GM12872 (cell line): ENCODE data around the gene SH2D4B.

Experiments
- CTCF ChIP-seq: IDR thresholded peaks from 3 replicates; pipeline ENCODE4 v1.5.1; 2011; ENCODE audit warnings: low read depth, mild to moderate bottlenecking, low read length, moderate library complexity; ENCODE audit not compliant: insufficient read depth

The SH2D4B gene

GRCh38 chr10:80672613-80673012 lies 134.9 kb downstream of the SH2D4B start:
- no peak for TF ChIP-seq CTCF

GRCh38 chr10:80674809-80675208 lies 137.1 kb downstream of the SH2D4B start:
- TF ChIP-seq CTCF = no peak

GRCh38 chr10:80681142-80681541 lies 143.4 kb downstream of the SH2D4B start:
- TF ChIP-seq CTCF = no peak

GRCh38 chr10:80684259-80684658 lies 146.6 kb downstream of the SH2D4B start:
- TF ChIP-seq CTCF = no peak

GRCh38 chr10:80685355-80685754 lies 147.7 kb downstream of the SH2D4B start:
- no peak for TF ChIP-seq CTCF

- no peak for TF ChIP-seq CTCF
These were observed 149.2 kb downstream of the SH2D4B start for GRCh38 chr10:80686734-80687475.

GRCh38 chr10:80687476-80687789 lies 149.7 kb downstream of the SH2D4B start:
- TF ChIP-seq CTCF = no peak

- no peak for TF ChIP-seq CTCF
These were observed 152.7 kb downstream of the SH2D4B start for GRCh38 chr10:80690434-80690833.
